Measurements from ENCODE around the gene KCNH8. TPM values are rescaled to one million over a fixed set of nuclear protein-coding genes. Genes with fewer than 3 reads are reported as not detected.

Gene KCNH8
- total and polyA plus RNA-seq, 10 of the 15 experiments (the other 5 are each of a cell fraction or from before 2014, with no cell fraction given) = under 0.01 to 0.18 (median 0.07) TPM; not detected in 2

DNA sequence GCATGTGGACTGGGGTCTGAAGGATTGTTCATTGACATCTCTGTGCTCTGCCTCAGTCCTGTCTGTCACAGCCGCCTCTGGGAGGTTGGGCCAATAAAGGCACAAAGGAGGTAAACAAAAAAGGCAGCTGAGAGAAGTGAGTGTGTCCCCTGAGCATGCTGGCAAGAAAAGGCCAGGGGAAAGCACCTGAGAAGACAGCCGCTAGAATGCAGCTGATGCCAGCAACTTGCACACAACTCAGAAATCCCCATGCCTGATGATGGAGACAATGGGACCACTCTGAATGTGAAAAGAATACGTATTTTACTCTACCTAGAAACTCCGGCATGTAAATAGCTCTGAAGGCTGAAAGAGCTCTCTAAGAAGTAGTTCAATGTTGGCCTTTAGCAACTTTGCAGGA lies 118.7 kb downstream of the KCNH8 start:
- ChIA-PET SMC1A (ENCODE audit: uncharacterized antibody, unreplicated experiment) (no interaction called here), CTCF (no interaction called here), POLR2A (no interaction called here), RAD21 (ENCODE audit: unreplicated experiment) (interaction anchor here (1.3 kb wide), 1 partner anchor 96 kb away, joined by 3 read pairs; no protein-coding TSS in a partner anchor)
- no peak overlapping the region for H3K4me2 ChIP-seq (ENCODE audit: control insufficient read depth, insufficient read depth)
- no peak overlapping the region for H3K4me3 ChIP-seq
- intact Hi-C loops (cut with micrococcal nuclease; ENCODE audit: unreplicated experiment) (no loop called here), in situ Hi-C loops (cut with MboI) (no loop called here)
- H4K20me1 ChIP-seq (ENCODE audit: control insufficient read depth, insufficient read depth) = no peaks in the 10 kb centered on the region
- H3K27ac ChIP-seq (ENCODE audit: control insufficient read depth, insufficient read depth) = no peak overlapping the region
- no peaks in the 10 kb centered on the region for H3K9me3 ChIP-seq (replicated peaks; ENCODE audit: control insufficient read depth, insufficient read depth, low read length)
- TF ChIP-seq, protein P1, sequence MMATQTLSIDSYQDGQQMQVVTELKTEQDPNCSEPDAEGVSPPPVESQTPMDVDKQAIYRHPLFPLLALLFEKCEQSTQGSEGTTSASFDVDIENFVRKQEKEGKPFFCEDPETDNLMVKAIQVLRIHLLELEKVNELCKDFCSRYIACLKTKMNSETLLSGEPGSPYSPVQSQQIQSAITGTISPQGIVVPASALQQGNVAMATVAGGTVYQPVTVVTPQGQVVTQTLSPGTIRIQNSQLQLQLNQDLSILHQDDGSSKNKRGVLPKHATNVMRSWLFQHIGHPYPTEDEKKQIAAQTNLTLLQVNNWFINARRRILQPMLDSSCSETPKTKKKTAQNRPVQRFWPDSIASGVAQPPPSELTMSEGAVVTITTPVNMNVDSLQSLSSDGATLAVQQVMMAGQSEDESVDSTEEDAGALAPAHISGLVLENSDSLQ (IDR thresholded peaks at IDR 0.05) = peak; percentile 53; the same call in 1 of the 2 replicates
- TF ChIP-seq NFYB (IDR thresholded peaks at IDR 0.05; ENCODE audit: insufficient read depth, low read depth, low read length) = no peak
- H3K4me1 ChIP-seq (ENCODE audit: control insufficient read depth, insufficient read depth, low read length) = no peaks in the 10 kb centered on the region
- DNase-seq (ENCODE audit: low read depth, low spot score) (no peak), FAIRE-seq (no peak), ATAC-seq (peak; percentile 81)
- no peak overlapping the region for H2AFZ ChIP-seq (ENCODE audit: control insufficient read depth, low read depth, low read length)
- no peaks in the 10 kb centered on the region for H3K79me2 ChIP-seq (ENCODE audit: control insufficient read depth, insufficient read depth, low read length)
- BruUV-seq (replicated peaks) = no TSS peak
- no peaks in the 10 kb centered on the region for H3K27me3 ChIP-seq (replicated peaks in 1 of 2; ENCODE audit: control insufficient read depth in 2 of 2, insufficient read depth in 2 of 2, low read length in 1 of 2)
- 11% methylated on average over 4 of the region's 4 CpGs for WGBS (ENCODE audit: insufficient coverage, insufficient replicate concordance, low lambda C conversion rate, missing lambda C conversion rate)
- no peaks in the 10 kb centered on the region for H3K36me3 ChIP-seq (ENCODE audit: control insufficient read depth in 2 of 2, insufficient read depth in 2 of 2, low read length in 1 of 2)
- H3K9ac ChIP-seq (ENCODE audit: control insufficient read depth, insufficient read depth, low read length) = no peak overlapping the region

DNA sequence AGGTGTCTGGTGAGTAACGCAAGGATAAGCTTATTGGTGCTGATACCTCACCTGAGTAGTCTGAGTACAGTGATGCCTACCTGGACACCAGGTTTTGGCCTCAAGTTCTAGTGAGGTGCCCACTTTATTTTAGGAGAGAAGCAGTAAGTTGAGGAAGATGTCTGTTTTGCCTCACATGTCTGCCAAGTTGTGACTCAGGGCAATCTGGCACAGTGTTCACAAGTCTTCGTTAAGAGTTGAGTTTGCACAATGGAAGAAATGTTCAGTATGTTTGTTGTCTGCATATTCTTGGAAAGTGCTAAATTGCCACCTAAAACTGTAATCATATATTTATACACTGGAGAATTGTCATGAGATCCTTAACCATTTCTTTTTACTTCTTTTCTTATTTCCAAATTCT lies 122.2 kb downstream of the KCNH8 start:
- Histone ChIP-seq H3K4me2 (ENCODE audit: control insufficient read depth, insufficient read depth) (no peak overlapping the region), H2AFZ (ENCODE audit: control insufficient read depth, low read depth, low read length) (no peak overlapping the region), H3K9ac (ENCODE audit: control insufficient read depth, insufficient read depth, low read length) (no peak overlapping the region), H3K27me3 (replicated peaks in 1 of 2; ENCODE audit: control insufficient read depth in 2 of 2, insufficient read depth in 2 of 2, low read length in 1 of 2) (peaks cover 0 to 2% of the 10 kb centered on the region in 2 experiments; a peak in 2 of 4 replicates), H3K79me2 (ENCODE audit: control insufficient read depth, insufficient read depth, low read length) (no peaks in the 10 kb centered on the region), H3K9me3 (replicated peaks; ENCODE audit: control insufficient read depth, insufficient read depth, low read length) (no peaks in the 10 kb centered on the region), H3K4me3 (no peak overlapping the region), H3K4me1 (ENCODE audit: control insufficient read depth, insufficient read depth, low read length) (no peaks in the 10 kb centered on the region), H3K36me3 (ENCODE audit: control insufficient read depth in 2 of 2, insufficient read depth in 2 of 2, low read length in 1 of 2) (no peaks in the 10 kb centered on the region), H3K27ac (ENCODE audit: control insufficient read depth, insufficient read depth) (no peak overlapping the region), H4K20me1 (ENCODE audit: control insufficient read depth, insufficient read depth) (no peaks in the 10 kb centered on the region)
- ChIA-PET RAD21 (ENCODE audit: unreplicated experiment) (no interaction called here), CTCF (no interaction called here), SMC1A (ENCODE audit: uncharacterized antibody, unreplicated experiment) (no interaction called here), POLR2A (no interaction called here)
- no peak for DNase-seq (ENCODE audit: low read depth, low spot score)
- no peak for FAIRE-seq
- in situ Hi-C loops (cut with MboI) = no loop called here
- intact Hi-C loops (cut with micrococcal nuclease; ENCODE audit: unreplicated experiment) = no loop called here
- BruUV-seq (replicated peaks) = no TSS peak
- no peak for ATAC-seq
- WGBS (ENCODE audit: insufficient coverage, insufficient replicate concordance, low lambda C conversion rate, missing lambda C conversion rate) = 51% methylated on average over 2 of the region's 2 CpGs
- TF ChIP-seq, protein P2, sequence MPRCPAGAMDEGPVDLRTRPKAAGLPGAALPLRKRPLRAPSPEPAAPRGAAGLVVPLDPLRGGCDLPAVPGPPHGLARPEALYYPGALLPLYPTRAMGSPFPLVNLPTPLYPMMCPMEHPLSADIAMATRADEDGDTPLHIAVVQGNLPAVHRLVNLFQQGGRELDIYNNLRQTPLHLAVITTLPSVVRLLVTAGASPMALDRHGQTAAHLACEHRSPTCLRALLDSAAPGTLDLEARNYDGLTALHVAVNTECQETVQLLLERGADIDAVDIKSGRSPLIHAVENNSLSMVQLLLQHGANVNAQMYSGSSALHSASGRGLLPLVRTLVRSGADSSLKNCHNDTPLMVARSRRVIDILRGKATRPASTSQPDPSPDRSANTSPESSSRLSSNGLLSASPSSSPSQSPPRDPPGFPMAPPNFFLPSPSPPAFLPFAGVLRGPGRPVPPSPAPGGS (IDR thresholded peaks at IDR 0.05; ENCODE audit: borderline replicate concordance, insufficient read depth, low read depth, low read length, poor library complexity, severe bottlenecking) = no peak
- TF ChIP-seq YBX1 (IDR thresholded peaks at IDR 0.05) = no peak
- TF ChIP-seq YY1 (IDR thresholded peaks at IDR 0.05; ENCODE audit: low read depth, low read length) = no peak
- TF ChIP-seq JUNB (IDR thresholded peaks at IDR 0.05) = no peak
- no peak for TF ChIP-seq BMI1 (IDR thresholded peaks at IDR 0.05; ENCODE audit: borderline replicate concordance)
- no peak for TF ChIP-seq NFXL1 (IDR thresholded peaks at IDR 0.05; ENCODE audit: borderline replicate concordance)
- TF ChIP-seq CBX3 (IDR thresholded peaks at IDR 0.05; ENCODE audit: borderline replicate concordance, low read depth) = no peak
- TF ChIP-seq POLR2AphosphoS5 (IDR thresholded peaks at IDR 0.05; ENCODE audit: low read length) = no peak
- TF ChIP-seq, protein P3, sequence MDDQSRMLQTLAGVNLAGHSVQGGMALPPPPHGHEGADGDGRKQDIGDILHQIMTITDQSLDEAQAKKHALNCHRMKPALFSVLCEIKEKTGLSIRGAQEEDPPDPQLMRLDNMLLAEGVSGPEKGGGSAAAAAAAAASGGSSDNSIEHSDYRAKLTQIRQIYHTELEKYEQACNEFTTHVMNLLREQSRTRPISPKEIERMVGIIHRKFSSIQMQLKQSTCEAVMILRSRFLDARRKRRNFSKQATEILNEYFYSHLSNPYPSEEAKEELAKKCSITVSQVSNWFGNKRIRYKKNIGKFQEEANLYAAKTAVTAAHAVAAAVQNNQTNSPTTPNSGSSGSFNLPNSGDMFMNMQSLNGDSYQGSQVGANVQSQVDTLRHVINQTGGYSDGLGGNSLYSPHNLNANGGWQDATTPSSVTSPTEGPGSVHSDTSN (IDR thresholded peaks at IDR 0.05; ENCODE audit: insufficient replicate concordance, low read depth, low read length) = no peak
- TF ChIP-seq, protein P4, sequence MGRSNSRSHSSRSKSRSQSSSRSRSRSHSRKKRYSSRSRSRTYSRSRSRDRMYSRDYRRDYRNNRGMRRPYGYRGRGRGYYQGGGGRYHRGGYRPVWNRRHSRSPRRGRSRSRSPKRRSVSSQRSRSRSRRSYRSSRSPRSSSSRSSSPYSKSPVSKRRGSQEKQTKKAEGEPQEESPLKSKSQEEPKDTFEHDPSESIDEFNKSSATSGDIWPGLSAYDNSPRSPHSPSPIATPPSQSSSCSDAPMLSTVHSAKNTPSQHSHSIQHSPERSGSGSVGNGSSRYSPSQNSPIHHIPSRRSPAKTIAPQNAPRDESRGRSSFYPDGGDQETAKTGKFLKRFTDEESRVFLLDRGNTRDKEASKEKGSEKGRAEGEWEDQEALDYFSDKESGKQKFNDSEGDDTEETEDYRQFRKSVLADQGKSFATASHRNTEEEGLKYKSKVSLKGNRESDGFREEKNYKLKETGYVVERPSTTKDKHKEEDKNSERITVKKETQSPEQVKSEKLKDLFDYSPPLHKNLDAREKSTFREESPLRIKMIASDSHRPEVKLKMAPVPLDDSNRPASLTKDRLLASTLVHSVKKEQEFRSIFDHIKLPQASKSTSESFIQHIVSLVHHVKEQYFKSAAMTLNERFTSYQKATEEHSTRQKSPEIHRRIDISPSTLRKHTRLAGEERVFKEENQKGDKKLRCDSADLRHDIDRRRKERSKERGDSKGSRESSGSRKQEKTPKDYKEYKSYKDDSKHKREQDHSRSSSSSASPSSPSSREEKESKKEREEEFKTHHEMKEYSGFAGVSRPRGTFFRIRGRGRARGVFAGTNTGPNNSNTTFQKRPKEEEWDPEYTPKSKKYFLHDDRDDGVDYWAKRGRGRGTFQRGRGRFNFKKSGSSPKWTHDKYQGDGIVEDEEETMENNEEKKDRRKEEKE (IDR thresholded peaks at IDR 0.05) = no peak
